DOHH2 (cell line): Measurements from ENCODE around the gene MTR.

ENCODE experiments used
- CTCF ChIP-seq: fragments of 200-600 bp; sonication (generic); IDR thresholded peaks from one replicate; pipeline ENCODE4 v1.5.1; 2014; ENCODE audit warnings: antibody characterized with exemption, mild to moderate bottlenecking, low read depth, low read length; ENCODE audit not compliant: poor library complexity, severe bottlenecking
- EZH2phosphoT487 ChIP-seq: fragments of 200-600 bp; sonication (generic); IDR thresholded peaks from 2 replicates; pipeline ENCODE4 v1.6.1; 2017; ENCODE audit warnings: borderline replicate concordance, mild to moderate bottlenecking, antibody characterized with exemption, low read length, moderate library complexity, mixed read lengths

DNA sequence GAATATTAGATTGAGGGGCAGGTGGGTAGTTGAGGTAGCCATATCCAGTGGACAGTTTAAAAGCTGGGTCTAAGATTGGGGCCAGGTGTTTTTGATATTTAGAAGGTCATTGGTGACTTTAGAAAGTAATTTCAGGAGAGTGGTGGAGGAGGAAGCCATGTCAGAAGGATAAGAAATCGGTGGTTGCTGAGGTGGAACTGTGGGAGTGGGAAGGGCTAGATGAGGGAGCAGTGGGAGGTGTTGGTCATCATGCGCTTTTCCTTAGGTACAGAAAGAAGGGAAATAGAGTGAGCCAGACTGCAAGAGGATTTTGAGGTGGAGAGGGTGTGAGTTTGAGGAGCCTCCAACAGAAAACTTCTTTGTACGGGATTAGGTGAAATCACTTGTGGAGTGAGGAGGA, 7.2 kb downstream of the MTR start:
- TF ChIP-seq CTCF (no peak), EZH2phosphoT487 (no peak)
